IPS DF 6.9 (cell line): Measurements from ENCODE around the gene GABRP.

Source experiments
- DNase-seq: peaks from one replicate; pipeline ENCODE4 v3.0.0-alpha.2; 2013; ENCODE audit warnings: low read depth, low spot score
- H3K27ac ChIP-seq: one replicate; pipeline ENCODE4 v1.5.1; 2013; ENCODE audit warnings: low read length, control low read depth
- H3K27me3 ChIP-seq: 2 replicates; pipeline ENCODE4 v1.6.1; 2013; ENCODE audit warnings: mild to moderate bottlenecking, low read length; ENCODE audit not compliant: control insufficient read depth, insufficient read depth
- H3K36me3 ChIP-seq: 2 replicates; pipeline ENCODE4 v1.6.1; 2013; ENCODE audit warnings: low read length; ENCODE audit not compliant: control insufficient read depth, insufficient read depth
- H3K4me1 ChIP-seq: 2 replicates; pipeline ENCODE4 v1.6.1; 2013; ENCODE audit warnings: low read length; ENCODE audit not compliant: control insufficient read depth, insufficient read depth
- H3K4me3 ChIP-seq: 2 replicates; pipeline ENCODE4 v1.5.1; 2013; ENCODE audit warnings: mild to moderate bottlenecking, low read length
- H3K9me3 ChIP-seq: 2 replicates; pipeline ENCODE4 v1.6.1; 2013; ENCODE audit warnings: low read length, inconsistent platforms; ENCODE audit not compliant: control insufficient read depth, insufficient read depth
- WGBS: extraction: QIAGEN DNeasy Blood & Tissue Kit; methylation state at CpG from one replicate; pipeline ENCODE4 v1.1.7; 2013; ENCODE audit warnings: mixed read lengths, missing lambda C conversion rate; ENCODE audit not compliant: insufficient read length, insufficient coverage; 5-methylcytosine and 5-hydroxymethylcytosine counted together

GABRP gene

GRCh38 chr5:170860415-170860814 lies 76.9 kb downstream of the GABRP start:
- Histone ChIP-seq H3K27ac (no peak overlapping the region), H3K36me3 (no peaks in the 10 kb centered on the region), H3K4me1 (peaks cover 4% of the 10 kb centered on the region; the same call in 1 of the 2 replicates), H3K27me3 (no peaks in the 10 kb centered on the region), H3K9me3 (no peaks in the 10 kb centered on the region; the same call in 1 of the 2 replicates), H3K4me3 (no peak overlapping the region)
- no peak for DNase-seq

DNA sequence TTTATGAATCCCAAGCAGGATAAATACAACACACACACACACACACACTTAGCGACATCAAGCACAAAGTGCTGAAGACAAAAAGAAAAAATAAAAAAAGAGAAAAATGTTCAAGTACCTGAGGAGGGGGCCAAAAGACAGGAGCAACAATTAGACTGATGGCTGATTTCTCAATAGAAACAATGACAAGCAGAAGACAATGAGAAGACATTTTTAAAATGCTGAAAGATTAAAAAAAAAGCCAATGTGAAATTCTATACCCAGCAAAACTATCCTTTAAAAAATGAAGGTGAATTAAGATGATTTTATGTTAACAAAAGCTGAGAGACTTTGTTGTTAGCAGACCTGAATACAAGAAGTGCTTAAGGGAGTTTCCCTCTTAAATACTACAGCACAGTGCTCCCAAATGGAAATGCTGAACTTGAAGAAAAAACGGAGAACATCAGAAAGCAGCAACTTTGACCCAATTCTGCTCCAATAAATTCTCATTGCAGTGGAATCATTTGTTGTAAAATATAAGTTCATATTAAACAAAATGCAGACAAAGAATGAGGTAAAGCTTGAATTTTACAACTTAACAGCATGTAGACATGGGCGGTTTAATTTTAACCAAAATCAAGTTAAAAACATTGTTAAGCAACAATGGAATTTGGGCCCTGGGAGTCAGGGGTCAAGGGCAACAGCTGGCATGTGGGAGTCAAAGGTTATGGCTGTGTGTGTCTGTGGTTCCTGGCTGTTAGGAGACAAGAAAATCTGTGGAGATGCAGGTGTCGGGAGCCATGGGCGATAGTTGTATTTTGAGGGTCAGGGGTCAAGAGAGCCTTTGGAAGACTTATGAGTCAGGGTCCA lies 77.5 kb downstream of the GABRP start:
- H3K9me3 ChIP-seq: no peaks in the 10 kb centered on the region; the same call in 1 of the 2 replicates
- no peak overlapping the region for H3K4me3 ChIP-seq
- H3K4me1 ChIP-seq: peaks cover 4% of the 10 kb centered on the region; the same call in 1 of the 2 replicates
- no peaks in the 10 kb centered on the region for H3K27me3 ChIP-seq
- DNase-seq: no peak
- no CpG with 5 or more reads among the region's 5 CpGs for whole genome bisulfite sequencing
- no peaks in the 10 kb centered on the region for H3K36me3 ChIP-seq
- H3K27ac ChIP-seq: no peak overlapping the region

DNA sequence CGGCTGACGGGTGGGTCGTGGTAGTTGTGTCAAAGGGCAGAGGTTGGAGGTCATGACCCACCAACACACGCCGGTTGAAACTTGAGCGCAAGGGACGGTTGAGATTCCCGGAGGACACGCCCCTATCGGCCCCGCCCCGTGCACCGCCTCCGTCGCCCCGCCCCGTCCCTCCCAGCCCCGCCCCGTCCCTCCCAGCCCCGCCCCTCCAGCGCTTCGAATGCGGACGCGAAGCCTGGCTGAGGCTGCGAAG lies 78.1 kb downstream of the GABRP start:
- Histone ChIP-seq H3K4me1 (peaks cover 4% of the 10 kb centered on the region; the same call in 1 of the 2 replicates), H3K9me3 (no peaks in the 10 kb centered on the region; the same call in 1 of the 2 replicates), H3K36me3 (no peaks in the 10 kb centered on the region), H3K4me3 (no peak overlapping the region; the same call in 1 of the 2 replicates), H3K27me3 (no peaks in the 10 kb centered on the region), H3K27ac (no peak overlapping the region)
- WGBS: no CpG with 5 or more reads among the region's 26 CpGs
- no peak for DNase-seq

DNA sequence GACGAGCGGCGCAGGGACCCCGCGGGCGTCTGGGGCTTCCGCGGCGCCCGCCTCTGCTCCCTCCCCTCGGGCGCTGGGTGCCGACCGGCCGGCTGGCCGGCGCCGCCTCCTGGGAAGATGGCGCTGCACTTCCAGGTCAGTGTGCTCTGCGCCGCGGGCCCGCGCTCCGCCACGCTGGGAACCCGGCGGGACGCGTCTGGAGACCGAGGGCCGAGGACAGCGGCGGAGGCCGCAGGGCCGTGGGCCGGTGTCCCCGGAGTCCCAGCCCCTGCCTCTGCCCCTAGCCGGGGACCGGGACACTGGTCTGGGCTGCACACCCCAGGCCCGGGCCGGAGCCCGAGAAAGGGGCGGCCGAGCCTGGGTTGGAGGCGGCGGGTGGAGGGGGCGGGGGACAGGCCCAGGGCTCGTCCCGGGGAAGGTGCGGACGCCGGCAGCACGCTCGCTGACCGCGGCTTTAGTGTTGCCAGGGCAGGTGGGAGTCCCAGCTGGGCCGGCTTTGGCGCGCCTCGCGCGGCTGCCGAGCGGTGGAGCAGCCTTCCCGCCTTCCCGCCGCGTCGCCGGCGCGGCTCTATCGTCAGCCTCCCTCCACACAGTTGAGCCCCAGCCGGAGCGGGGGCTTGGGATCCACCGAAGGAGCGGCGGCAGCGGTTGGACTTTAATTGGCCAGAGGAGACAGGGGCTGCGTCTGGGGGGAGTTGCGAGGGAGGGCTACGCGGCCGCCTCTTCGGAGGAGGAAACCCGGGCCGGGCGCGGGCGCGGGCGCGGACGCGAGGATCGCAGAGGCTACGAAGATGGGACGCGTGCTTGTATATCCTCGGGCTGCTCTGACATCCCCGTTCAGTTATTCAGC lies 78.6 kb downstream of the GABRP start, which contains the start of gene RANBP17:
Gene RANBP17, plus strand, starts transcription at position 102 of the 850 bp plus-strand sequence.
- Histone ChIP-seq H3K9me3 (no peaks in the 10 kb centered on the region; the same call in 1 of the 2 replicates), H3K4me3 (peak within 1 kb of the TSS; percentile 54), H3K27ac (no peak within 1 kb of the TSS), H3K4me1 (peaks cover 4% of the 10 kb centered on the region; the same call in 1 of the 2 replicates), H3K27me3 (no peaks in the 10 kb centered on the region), H3K36me3 (no peaks in the 10 kb centered on the region)
- DNase-seq: peak; percentile 43
- WGBS: no CpG with 5 or more reads among the region's 102 CpGs

GRCh38 chr5:170863646-170864045 lies 80.1 kb downstream of the GABRP start:
- WGBS: no CpG with 5 or more reads among the region's 3 CpGs

More at GRCh38 chr5:170863646-170864045, 80.1 kb downstream of the GABRP start:
- no peak for DNase-seq
- Histone ChIP-seq H3K36me3 (no peaks in the 10 kb centered on the region), H3K4me3 (no peak overlapping the region), H3K27ac (no peak overlapping the region), H3K4me1 (peaks cover 6% of the 10 kb centered on the region; the same call in 1 of the 2 replicates), H3K27me3 (no peaks in the 10 kb centered on the region), H3K9me3 (no peaks in the 10 kb centered on the region; the same call in 1 of the 2 replicates)
